ENCODE data around the gene PRPS2.

Gene PRPS2

GRCh38 chrX:12814420-12814819, 23.2 kb downstream of the PRPS2 start:
- DNase-seq (ENCODE audit: low spot score): no peak

- DNase-seq (ENCODE audit: low spot score): no peak
Observed at GRCh38 chrX:12817528-12817927, 26.3 kb downstream of the PRPS2 start.

DNA sequence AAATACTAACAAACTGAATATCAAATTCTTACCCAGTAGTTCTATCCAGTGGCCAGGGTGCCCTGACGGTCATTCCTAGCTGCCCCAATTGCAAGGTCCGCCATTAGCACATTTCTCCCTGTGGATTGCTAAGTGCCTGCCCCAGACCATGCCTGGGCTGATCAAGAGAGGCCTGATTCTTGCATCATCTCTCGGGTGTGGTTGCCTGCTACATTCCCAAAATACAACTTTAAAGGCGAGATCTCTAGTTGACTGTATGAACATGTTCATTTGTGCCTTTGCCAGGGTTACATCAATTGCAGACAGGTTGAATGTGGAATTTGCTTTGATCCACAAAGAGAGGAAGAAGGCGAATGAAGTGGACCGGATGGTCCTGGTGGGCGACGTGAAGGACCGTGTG, 28.0 kb downstream of the PRPS2 start:
- DNase-seq (ENCODE audit: low spot score): no peak

DNA sequence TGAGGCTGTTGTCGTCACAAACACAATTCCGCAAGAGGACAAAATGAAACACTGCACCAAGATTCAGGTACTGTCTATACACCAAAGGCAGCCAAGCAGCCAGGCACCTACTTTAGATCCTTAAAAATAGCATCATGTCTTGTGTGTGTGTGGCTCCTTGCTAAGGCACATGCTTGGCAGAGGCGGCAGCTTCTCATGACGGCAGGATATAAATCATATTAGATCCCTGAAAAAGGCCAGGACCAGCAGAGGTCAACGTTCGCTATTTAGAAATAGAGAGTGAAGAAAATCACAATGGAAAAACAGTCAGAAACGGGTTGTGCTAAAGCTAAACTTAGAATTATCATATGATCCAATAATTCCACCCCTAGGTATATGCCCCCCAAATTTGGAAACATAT, 29.5 kb downstream of the PRPS2 start:
- no peak for DNase-seq (ENCODE audit: low spot score)

GRCh38 chrX:12824944-12825343, 33.7 kb downstream of the PRPS2 start:
- DNase-seq (ENCODE audit: low spot score): no peak

DNA sequence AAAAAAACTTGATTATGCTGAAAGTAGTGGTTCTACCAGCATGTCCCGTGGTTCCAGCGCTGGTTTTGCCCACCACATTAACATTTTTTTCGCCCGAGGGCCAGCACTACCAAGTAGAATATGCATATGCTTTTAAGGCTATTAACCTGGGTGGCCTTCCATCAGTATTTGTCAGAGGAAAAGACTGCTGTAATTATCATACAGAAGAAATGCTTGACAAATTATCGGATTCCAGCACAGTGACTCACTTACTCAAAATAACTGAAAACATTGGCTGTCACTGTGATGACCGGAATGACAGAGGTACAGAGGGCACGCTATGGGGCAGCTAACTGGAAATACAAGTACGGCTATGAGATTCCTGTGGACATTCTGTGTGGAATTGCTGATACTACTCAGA, 34.6 kb downstream of the PRPS2 start:
- DNase-seq (ENCODE audit: low spot score): no peak

DNA sequence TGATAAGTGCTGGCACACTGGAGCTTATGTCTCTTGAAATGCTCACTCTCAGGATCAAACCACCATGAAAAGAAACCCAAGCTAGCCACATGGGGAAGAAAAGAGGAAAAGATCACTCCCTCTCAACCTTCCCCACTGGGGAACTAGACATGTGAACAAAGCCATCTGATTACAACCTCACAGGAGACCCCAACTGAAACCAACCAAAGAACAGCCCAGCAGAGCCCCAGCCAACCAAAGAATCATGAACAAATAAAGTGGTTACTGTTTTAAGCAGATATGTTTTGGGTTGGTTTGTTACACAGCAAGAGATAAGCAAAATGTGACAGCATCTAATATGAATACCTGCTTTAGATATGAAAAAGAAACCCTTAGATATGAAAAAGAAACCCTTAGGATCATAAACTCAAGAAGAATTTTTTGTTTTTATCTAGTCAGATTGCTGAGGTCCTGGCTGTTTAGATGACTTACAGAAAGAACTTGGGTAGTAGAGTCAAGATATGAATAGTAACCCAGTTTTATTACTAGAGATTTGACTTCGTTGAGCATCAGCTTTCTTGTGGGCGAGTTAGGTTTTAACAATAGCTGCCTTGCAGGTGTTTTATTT, 52.0 kb downstream of the PRPS2 start:
- no peak for DNase-seq (ENCODE audit: low spot score)

- DNase-seq (ENCODE audit: low spot score): no peak
Observed at GRCh38 chrX:12843668-12844279, 52.6 kb downstream of the PRPS2 start.

DNA sequence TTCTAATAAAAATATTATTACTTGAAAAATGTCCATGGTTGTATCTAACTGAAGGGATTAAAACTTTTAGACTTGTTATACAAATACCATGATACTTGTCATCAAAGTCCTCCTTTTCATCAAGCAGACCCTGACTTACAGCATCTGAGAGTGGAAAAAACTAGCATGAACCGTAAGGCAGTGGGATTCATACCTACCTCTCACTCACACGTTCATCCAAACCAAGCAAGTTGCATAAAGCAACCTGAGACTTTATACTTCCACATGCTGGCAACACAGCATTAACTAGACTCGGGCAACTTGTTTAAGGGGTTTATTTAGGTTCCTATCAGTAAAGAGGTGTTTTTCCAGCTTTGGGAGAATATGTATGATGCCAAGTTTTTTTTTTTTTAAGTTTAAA, 53.1 kb downstream of the PRPS2 start:
- no peak for DNase-seq (ENCODE audit: low spot score)

GRCh38 chrX:12865359-12865758, 74.1 kb downstream of the PRPS2 start:
- no peak for DNase-seq (ENCODE audit: low spot score)

- no peak for DNase-seq (ENCODE audit: low spot score)
Observed at GRCh38 chrX:12866451-12867377, 75.5 kb downstream of the PRPS2 start, which contains the start of gene TLR7. TLR7 (plus strand) TSS chrX:12867072; CDS start chrX:12867579, 507 bp downstream.

- DNase-seq (ENCODE audit: low spot score): no peak
Observed at GRCh38 chrX:12867685-12868084, 76.5 kb downstream of the PRPS2 start.

DNA sequence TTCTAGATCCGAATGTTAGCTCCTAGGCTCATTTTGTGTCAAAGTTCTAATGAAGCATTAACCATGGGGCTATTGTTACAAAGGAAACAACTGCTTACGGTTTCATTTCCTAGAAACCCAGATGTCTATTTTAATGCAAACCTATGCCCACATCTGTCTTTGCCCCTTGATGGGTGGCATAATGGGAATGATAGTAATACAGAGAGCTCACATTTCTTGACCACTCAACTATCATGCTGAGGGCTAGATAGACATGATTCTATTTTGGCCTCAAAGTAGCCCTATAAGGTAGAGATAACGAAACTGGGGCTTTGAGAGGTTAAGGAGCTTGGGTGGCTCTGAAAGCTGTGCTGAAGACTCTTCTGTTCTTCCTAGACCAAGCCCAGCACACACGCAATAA, 77.5 kb downstream of the PRPS2 start:
- no peak for DNase-seq (ENCODE audit: low spot score)

GRCh38 chrX:12871257-12871656, 80.0 kb downstream of the PRPS2 start:
- no peak for DNase-seq (ENCODE audit: low spot score)

GRCh38 chrX:12872741-12873140, 81.5 kb downstream of the PRPS2 start:
- DNase-seq (ENCODE audit: low spot score): no peak

Measured in ecto neural progenitor cell (in vitro differentiated cells).